GM08714 (cell line): ENCODE results near the gene OLFML2B.

ENCODE experiments used
- H3K4me3 ChIP-seq: fragments of 200-500 bp; sonication (Bioruptor generic); 2 replicates; pipeline ENCODE4 v1.5.1; 2014; ENCODE audit warnings: mild to moderate bottlenecking, low read length, inconsistent platforms
- ZNF274 ChIP-seq: IDR thresholded peaks from 2 replicates; pipeline ENCODE4 v1.6.1; 2012; ENCODE audit warnings: mild to moderate bottlenecking, low read depth, low read length

The OLFML2B gene

DNA sequence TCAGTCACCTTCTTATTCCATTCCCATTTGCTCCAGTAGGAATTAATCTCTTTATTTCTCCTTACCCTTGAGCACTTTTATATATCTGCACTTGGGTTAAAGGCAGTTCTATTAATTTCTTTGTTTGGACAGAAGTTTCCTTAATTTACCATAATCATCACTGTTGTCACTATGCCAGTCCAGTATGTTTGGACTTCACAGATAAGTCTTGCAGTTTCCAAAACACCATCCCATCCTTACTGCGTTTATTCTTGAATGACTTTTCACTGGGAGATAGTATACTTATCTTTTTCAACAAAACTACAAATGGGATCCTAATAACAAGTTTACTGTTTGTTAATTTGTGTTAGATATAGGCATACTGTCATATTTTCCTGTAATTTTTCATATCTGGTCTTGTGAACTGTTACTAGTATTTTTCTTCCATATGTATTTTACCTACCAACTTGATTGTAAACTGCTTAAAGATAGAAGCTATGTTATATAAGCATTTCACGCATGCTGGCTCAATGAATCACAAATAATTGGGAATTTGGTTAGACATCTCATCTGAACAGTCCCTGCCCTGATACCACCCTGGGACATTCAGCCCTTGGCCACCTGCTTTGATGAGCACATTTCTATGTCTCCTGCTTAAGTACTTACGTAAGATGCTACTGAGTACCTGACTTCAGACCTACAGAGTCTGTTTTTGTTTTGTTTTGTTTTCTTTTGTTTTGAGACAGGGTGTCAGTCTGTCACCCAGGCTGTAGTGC, 78.2 kb downstream of the OLFML2B start:
- no peak overlapping the region for H3K4me3 ChIP-seq
- TF ChIP-seq ZNF274, result no peak

DNA sequence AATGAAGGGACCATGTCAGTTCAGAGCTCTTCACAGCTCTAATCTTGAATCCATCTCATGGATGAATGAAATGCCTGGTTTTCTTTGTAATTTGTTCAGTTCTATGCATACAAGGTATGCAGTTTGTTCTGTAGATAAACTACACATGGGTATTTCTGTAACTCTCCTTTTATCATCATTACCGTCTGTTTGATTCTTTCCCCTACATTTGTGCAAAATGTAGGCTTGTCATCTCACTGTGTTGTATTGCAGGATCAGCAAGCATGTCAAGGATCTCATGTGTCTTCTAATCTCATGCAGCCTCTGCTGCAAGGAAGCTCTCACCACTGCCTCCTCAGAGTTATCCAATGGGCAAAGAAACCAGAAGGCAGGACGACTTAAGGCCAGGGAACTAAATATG, 79.3 kb downstream of the OLFML2B start:
- no peak for TF ChIP-seq ZNF274
- no peak overlapping the region for H3K4me3 ChIP-seq

DNA sequence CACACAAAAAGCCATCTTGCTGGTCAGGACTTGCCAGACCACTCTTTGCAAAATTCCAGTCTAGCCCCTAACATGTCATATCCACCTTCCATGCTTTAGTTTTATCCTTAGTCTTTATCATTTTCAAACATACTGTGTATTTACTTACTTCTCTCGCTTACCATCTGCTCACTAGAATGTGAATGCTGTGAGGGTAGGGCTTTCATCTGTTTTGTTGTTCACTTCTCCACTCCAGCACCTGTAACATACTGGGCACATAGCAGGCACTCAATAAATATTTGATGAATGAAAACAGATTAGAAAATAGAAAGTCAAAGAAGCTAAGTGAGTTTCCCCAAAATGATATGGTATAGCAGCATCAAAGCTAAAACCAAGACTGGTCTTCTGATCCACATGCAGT, 79.9 kb downstream of the OLFML2B start:
- TF ChIP-seq ZNF274, result no peak
- no peak overlapping the region for H3K4me3 ChIP-seq

DNA sequence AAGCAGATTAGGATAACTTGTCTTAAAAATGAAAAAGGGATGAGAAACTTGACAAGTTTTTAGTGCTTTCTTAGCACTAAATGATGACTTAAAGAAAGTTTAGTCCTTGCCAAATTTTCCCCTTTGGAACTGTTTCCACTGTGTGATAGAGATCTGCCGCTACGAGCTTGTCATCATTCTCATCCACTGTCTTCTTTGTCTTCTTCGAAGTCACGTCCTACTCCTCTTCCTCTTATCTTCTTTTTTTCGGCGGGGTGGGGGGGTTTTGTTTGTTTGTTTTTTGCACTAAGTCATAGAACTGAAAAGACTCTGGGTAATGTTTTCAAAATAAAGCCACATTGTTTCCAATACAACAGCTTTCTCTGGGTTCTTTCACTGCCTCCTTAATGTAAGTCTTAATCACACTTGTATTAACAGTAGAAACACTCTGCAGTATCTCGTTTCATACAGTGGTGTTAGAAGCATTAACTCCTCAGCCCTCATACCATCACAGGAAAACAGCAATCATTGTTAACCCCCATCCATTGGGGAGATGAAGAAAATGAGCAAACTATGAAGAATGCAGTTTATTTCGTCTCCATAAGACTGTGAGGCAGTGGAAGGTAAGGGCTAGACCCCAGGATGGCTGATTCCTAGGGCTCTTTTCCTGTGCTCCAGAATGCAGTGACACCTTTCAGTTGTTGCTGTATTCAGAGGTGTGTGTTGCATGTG, 81.8 kb downstream of the OLFML2B start:
- H3K4me3 ChIP-seq, result no peak overlapping the region
- no peak for TF ChIP-seq ZNF274

DNA sequence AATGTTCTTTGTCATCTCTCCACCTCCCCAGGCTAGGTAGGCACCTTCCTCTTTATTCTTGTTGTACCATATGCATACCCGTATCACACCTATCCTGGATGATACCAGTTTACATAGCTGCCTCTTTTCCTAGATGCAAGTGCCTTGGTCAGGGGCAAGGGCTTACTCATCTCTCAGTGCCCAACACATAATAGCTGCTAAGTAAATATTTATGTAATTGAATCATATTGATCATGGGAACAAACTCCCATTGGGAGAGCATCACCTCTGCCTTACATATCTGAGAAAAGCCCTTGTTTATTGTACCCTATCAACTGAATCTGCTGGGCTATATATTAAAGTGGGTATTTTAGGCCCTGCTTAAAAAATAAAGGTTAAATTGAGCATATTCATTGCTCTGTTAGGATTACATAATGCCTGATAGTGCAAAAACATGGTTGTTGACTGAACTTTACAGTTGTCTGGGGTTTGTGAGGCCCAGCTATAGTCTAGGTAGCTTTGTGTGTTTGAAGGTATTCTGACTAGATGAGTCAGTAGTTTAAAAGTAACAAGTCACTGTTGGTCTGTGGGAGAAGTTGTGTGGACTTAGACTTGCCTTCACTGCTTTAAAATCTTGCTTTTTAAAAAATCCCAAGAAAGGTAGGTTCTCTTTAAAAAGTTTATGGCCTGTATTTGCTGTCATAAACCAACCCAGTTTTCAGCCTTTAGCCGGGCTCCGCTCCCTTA, 82.6 kb downstream of the OLFML2B start:
- no peak for TF ChIP-seq ZNF274
- H3K4me3 ChIP-seq, result no peak overlapping the region

DNA sequence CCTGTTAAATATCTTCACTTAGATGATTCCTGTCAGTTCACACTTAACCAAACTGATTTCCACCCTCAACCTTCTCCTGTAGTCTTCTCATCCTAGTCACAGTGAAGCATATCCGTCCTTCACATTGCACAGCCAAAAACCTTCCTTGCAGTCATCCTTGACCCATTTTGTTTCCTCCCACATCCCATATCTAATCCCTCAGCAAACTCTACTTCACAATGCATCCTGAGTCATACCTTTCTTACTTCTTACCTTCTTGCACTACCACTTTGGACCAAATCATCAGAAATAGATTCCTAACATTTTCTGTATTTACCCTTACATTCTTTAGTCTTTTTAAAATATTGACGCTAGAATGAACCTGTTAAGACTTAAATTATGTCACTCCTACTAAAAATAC, 86.9 kb downstream of the OLFML2B start:
- no peak for TF ChIP-seq ZNF274
- no peak overlapping the region for H3K4me3 ChIP-seq

DNA sequence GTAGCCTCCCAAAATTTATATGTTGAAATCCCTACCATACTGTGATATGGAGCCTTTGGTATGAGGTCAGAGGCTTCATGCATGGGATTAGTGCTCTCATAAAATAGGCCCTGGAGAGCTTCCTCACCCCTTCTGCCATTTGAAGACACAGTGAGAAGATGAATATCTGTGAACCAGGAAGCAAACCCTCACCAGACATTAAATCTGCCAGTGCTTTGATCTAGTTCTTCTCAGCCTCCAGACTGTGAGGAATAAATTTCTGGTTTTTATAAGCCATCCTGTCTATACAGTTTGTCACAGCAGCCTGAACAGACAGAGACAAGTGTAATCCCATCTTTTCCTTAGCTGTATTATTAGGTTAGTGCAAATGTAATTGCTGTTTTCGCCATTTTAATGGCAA, 88.4 kb downstream of the OLFML2B start:
- H3K4me3 ChIP-seq, result no peak overlapping the region
- no peak for TF ChIP-seq ZNF274

DNA sequence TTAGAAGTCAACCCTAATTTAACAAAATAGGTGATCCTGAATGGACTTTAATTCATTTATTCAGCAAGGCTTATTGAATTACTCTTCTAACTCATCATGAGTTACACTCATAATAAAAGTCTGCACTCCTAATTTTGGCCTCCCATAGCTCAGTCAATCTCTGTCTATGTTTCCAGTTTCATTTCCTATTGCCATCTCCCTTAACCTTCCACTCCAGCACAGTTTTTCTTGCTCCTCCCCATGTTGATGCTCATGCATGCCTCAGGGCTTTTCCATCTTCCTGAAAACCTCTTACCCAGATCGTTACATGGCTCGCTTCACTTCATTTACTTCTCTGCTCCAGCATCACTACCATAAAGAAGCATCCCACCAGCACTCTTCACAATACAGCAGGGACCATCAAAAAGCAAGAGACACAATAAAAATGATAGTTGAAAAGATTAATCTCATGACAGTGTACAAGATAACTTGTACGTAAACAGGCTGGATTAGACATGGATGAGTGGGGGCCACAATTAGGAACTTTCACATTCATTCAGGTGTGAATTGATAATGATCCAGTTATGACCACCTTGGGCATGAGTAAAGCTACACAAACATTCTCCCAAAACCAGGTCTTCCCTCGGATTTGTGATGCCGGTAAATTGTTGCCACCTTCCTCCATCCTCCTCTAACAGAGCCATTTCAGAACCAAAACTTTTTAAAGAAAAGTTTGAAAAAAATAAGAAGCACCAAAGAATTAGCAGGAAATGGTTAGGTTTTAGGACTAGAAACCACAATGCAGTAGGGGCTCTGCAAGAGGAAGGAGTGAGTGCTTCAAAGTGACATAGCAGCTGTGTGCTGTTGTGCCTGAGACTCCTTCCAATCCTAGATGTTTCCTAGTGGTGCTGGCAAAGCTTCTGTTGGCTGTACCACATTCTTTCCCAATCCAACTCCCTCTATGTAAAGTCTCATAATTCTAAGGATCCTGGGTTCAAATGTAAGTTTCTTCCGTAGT, 89.8 kb downstream of the OLFML2B start:
- no peak for TF ChIP-seq ZNF274
- H3K4me3 ChIP-seq, result no peak overlapping the region
